ENCODE measurements around the gene OSTM1. TPM values are rescaled to one million over a fixed set of nuclear protein-coding genes. Genes with fewer than 3 reads are reported as not detected.
"Not testable (repeated sequence)": the region's sequence is repeated elsewhere in the genome, so short reads cannot be mapped to it uniquely, and the experiment has no call there.

The OSTM1 gene
- polyA plus RNA-seq, 1 of the 3 experiments (the other 2 are of a cell fraction), result 10.1 TPM

GRCh38 chr6:108002365-108003221, 71.9 kb downstream of the OSTM1 start:
- ChIA-PET POLR2A (no interaction called here), CTCF (interaction anchor here (0.8 kb wide), 1 partner anchor 12 kb away, joined by 3 read pairs; no protein-coding TSS in a partner anchor)
- no peak for DNase-seq
- H3K79me2 ChIP-seq (ENCODE audit: insufficient read depth), result no peaks in the 10 kb centered on the region
- H3K9me2 ChIP-seq, result no peaks in the 10 kb centered on the region
- no peaks in the 10 kb centered on the region for H3K27me3 ChIP-seq (ENCODE audit: insufficient read depth)
- no peak overlapping the region for H2AFZ ChIP-seq (ENCODE audit: low read depth)
- H3K4me2 ChIP-seq, result no peak overlapping the region
- no peaks in the 10 kb centered on the region for H3K36me3 ChIP-seq (replicated peaks in 1 of 2; ENCODE audit: control insufficient read depth in 1 of 2, insufficient read depth in 2 of 2, low read length in 1 of 2)
- H3K9me3 ChIP-seq, result no peaks in the 10 kb centered on the region
- no peaks in the 10 kb centered on the region for H3F3A ChIP-seq (replicated peaks; ENCODE audit: insufficient read depth)
- H3K27ac ChIP-seq (ENCODE audit: low read depth in 2 of 2, low read length in 1 of 2), result no peak overlapping the region
- H3K4me1 ChIP-seq (ENCODE audit: control insufficient read depth in 1 of 2, insufficient read depth in 2 of 2, low read depth in 1 of 2, low read length in 1 of 2), result no peaks in the 10 kb centered on the region; a peak in 1 of 4 replicates
- TF ChIP-seq GABPA (IDR thresholded peaks at IDR 0.05; ENCODE audit: low read depth) (no peak), GATA2 (CRISPR knock-in tag; IDR thresholded peaks at IDR 0.05) (no peak), JUND (IDR thresholded peaks at IDR 0.05) (no peak)
- H4K20me1 ChIP-seq (ENCODE audit: insufficient read depth), result no peaks in the 10 kb centered on the region
- 68% methylated on average over 9 of the region's 9 CpGs for WGBS (ENCODE audit: low lambda C conversion rate)
- no peak overlapping the region for H3K4me3 ChIP-seq (ENCODE audit: low read depth in 2 of 2, low read length in 1 of 2)
- H3K9ac ChIP-seq, result no peak overlapping the region

GRCh38 chr6:108001696-108002231, 72.8 kb downstream of the OSTM1 start:
- DNase-seq, result no peak
- CTCF ChIA-PET, result interaction anchor here (1.0 to 1.4 kb wide), 2 partner anchors 48 to 135 kb away, joined by 3 read pairs; no protein-coding TSS in a partner anchor
- H3F3A ChIP-seq (replicated peaks; ENCODE audit: insufficient read depth), result no peaks in the 10 kb centered on the region

GRCh38 chr6:108000259-108000658, 74.3 kb downstream of the OSTM1 start:
- H3K9ac ChIP-seq; H3K9me2 ChIP-seq; POLR2A ChIA-PET; H4K20me1 ChIP-seq (ENCODE audit: insufficient read depth); H3K27me3 ChIP-seq (ENCODE audit: insufficient read depth); DNase-seq; H3K4me3 ChIP-seq (ENCODE audit: low read depth in 2 of 2, low read length in 1 of 2); CTCF ChIA-PET; H3K9me3 ChIP-seq; H3F3A ChIP-seq (replicated peaks; ENCODE audit: insufficient read depth); H3K4me1 ChIP-seq (ENCODE audit: control insufficient read depth in 1 of 2, insufficient read depth in 2 of 2, low read depth in 1 of 2, low read length in 1 of 2); H3K4me2 ChIP-seq; H2AFZ ChIP-seq (ENCODE audit: low read depth); H3K36me3 ChIP-seq (replicated peaks in 1 of 2; ENCODE audit: control insufficient read depth in 1 of 2, insufficient read depth in 2 of 2, low read length in 1 of 2); H3K79me2 ChIP-seq (ENCODE audit: insufficient read depth); H3K27ac ChIP-seq (ENCODE audit: low read depth in 2 of 2, low read length in 1 of 2): not testable (repeated sequence)
- WGBS (ENCODE audit: low lambda C conversion rate), result 89% methylated on average over 4 of the region's 5 CpGs

More at GRCh38 chr6:108001696-108002231, 72.8 kb downstream of the OSTM1 start:
- H3K9me2 ChIP-seq, result no peaks in the 10 kb centered on the region
- no peak overlapping the region for H3K9ac ChIP-seq
- H3K4me2 ChIP-seq, result no peak overlapping the region
- H3K36me3 ChIP-seq (replicated peaks in 1 of 2; ENCODE audit: control insufficient read depth in 1 of 2, insufficient read depth in 2 of 2, low read length in 1 of 2), result no peaks in the 10 kb centered on the region
- no peaks in the 10 kb centered on the region for H3K9me3 ChIP-seq
- TF ChIP-seq JUND (IDR thresholded peaks at IDR 0.05), result no peak
- TF ChIP-seq IRF3 (IDR thresholded peaks at IDR 0.05; ENCODE audit: low read depth, low read length), result no peak
- H2AFZ ChIP-seq (ENCODE audit: low read depth), result no peak overlapping the region
- 83% methylated on average over 7 of the region's 7 CpGs for WGBS (ENCODE audit: low lambda C conversion rate)
- H3K27ac ChIP-seq (ENCODE audit: low read depth in 2 of 2, low read length in 1 of 2), result no peak overlapping the region
- H3K4me1 ChIP-seq (ENCODE audit: control insufficient read depth in 1 of 2, insufficient read depth in 2 of 2, low read depth in 1 of 2, low read length in 1 of 2), result no peaks in the 10 kb centered on the region; a peak in 1 of 4 replicates
- POLR2A ChIA-PET, result no interaction called here
- H3K27me3 ChIP-seq (ENCODE audit: insufficient read depth), result no peaks in the 10 kb centered on the region
- no peaks in the 10 kb centered on the region for H3K79me2 ChIP-seq (ENCODE audit: insufficient read depth)
- no peaks in the 10 kb centered on the region for H4K20me1 ChIP-seq (ENCODE audit: insufficient read depth)
- H3K4me3 ChIP-seq (ENCODE audit: low read depth in 2 of 2, low read length in 1 of 2), result no peak overlapping the region

Data from SK-N-SH (cell line).